Cardiac muscle cell (in vitro differentiated cells and primary cell): ENCODE measurements around the gene GNA15. TPM values are rescaled to one million over a fixed set of nuclear protein-coding genes. Genes with fewer than 3 reads are reported as not detected.

ENCODE experiments used
- DNase-seq, 2 donors: peaks; one replicate each; pipeline versions ENCODE4 v3.0.0 to v3.0.0-alpha.2; 2010 to 2017; ENCODE audit warnings: low read depth in 1 of 2, low spot score in 1 of 2
- H3K27ac ChIP-seq: fragments of 200-600 bp; sonication (generic); 2 replicates; pipeline ENCODE4 v1.5.1; 2016
- H3K27me3 ChIP-seq: fragments of 200-600 bp; sonication (generic); 2 replicates; pipeline ENCODE4 v1.6.0; 2016; ENCODE audit warnings: control low read depth
- H3K36me3 ChIP-seq: fragments of 200-600 bp; sonication (generic); 2 replicates; pipeline ENCODE4 v1.5.1; 2016; ENCODE audit warnings: control low read depth
- H3K4me1 ChIP-seq: fragments of 200-600 bp; sonication (generic); 2 replicates; pipeline ENCODE4 v1.8.1; 2017; ENCODE audit warnings: low read depth, mild to moderate bottlenecking, mixed run types
- H3K4me3 ChIP-seq: fragments of 200-600 bp; sonication (generic); 2 replicates; pipeline ENCODE4 v1.5.1; 2016; ENCODE audit warnings: mild to moderate bottlenecking
- H3K9me3 ChIP-seq: fragments of 200-600 bp; sonication (generic); 2 replicates; pipeline ENCODE4 v1.5.1; 2017; ENCODE audit warnings: low read depth, mild to moderate bottlenecking, control low read depth
- CTCF ChIP-seq: IDR thresholded peaks from 2 replicates; pipeline ENCODE4 v1.5.1; 2012; ENCODE audit warnings: low read depth, mild to moderate bottlenecking, low read length
- polyA plus RNA-seq: library from polyadenylated mRNA; unstranded; fragments of >200 nt; fragmentation: Nextera tagmentation; extraction: Ambion mirVana; gene quantifications from 2 replicates; pipeline ENCODE4 v1.2.1, GENCODE V29; 2016
- total RNA-seq: library from RNA; depleted of rRNA; stranded (reverse); fragments of >200 nt; gene quantifications from 2 replicates; pipeline ENCODE4 v1.2.3, GENCODE V29; 2016

Gene GNA15
- total and polyA plus RNA-seq, 2 experiments from 2014 or later: 0.12 TPM; not detected in 1

- Histone ChIP-seq H3K27me3 (no peaks in the 10 kb centered on the region), H3K4me3 (no peak overlapping the region), H3K4me1 (no peaks in the 10 kb centered on the region), H3K9me3 (no peaks in the 10 kb centered on the region), H3K27ac (no peak overlapping the region), H3K36me3 (peaks cover 6% of the 10 kb centered on the region)
- no peak for TF ChIP-seq CTCF
- no peak for DNase-seq
Measured at GRCh38 chr19:3118232-3119070, 17.4 kb upstream of the GNA15 start.

- no peaks in the 10 kb centered on the region for H3K9me3 ChIP-seq
- H3K27me3 ChIP-seq: no peaks in the 10 kb centered on the region
- H3K4me3 ChIP-seq: no peak overlapping the region
- H3K36me3 ChIP-seq: peaks cover 6% of the 10 kb centered on the region
- DNase-seq: no peak
- H3K27ac ChIP-seq: no peak overlapping the region
- no peaks in the 10 kb centered on the region for H3K4me1 ChIP-seq
- TF ChIP-seq CTCF: no peak
Measured at GRCh38 chr19:3119071-3119595, 16.7 kb upstream of the GNA15 start.

GRCh38 chr19:3119693-3120380 lies 16.0 kb upstream of the GNA15 start:
- peaks cover 6% of the 10 kb centered on the region for H3K36me3 ChIP-seq

GRCh38 chr19:3120611-3121276 lies 15.1 kb upstream of the GNA15 start:
- H3K36me3 ChIP-seq: peaks cover 6% of the 10 kb centered on the region
- no peaks in the 10 kb centered on the region for H3K4me1 ChIP-seq
- no peaks in the 10 kb centered on the region for H3K27me3 ChIP-seq
- H3K4me3 ChIP-seq: no peak overlapping the region
- no peaks in the 10 kb centered on the region for H3K9me3 ChIP-seq
- no peak for DNase-seq
- H3K27ac ChIP-seq: no peak overlapping the region
- no peak for TF ChIP-seq CTCF

More at GRCh38 chr19:3119693-3120380, 16.0 kb upstream of the GNA15 start:
- H3K9me3 ChIP-seq: no peaks in the 10 kb centered on the region
- no peak for DNase-seq
- no peak for TF ChIP-seq CTCF
- H3K4me1 ChIP-seq: no peaks in the 10 kb centered on the region
- H3K27ac ChIP-seq: no peak overlapping the region
- H3K27me3 ChIP-seq: no peaks in the 10 kb centered on the region
- no peak overlapping the region for H3K4me3 ChIP-seq

- peaks cover 6% of the 10 kb centered on the region for H3K36me3 ChIP-seq
- H3K4me1 ChIP-seq: no peaks in the 10 kb centered on the region
- no peak for DNase-seq
- H3K9me3 ChIP-seq: no peaks in the 10 kb centered on the region
- no peak overlapping the region for H3K27ac ChIP-seq
- no peak for TF ChIP-seq CTCF
- H3K27me3 ChIP-seq: no peaks in the 10 kb centered on the region
- no peak overlapping the region for H3K4me3 ChIP-seq
Measured at GRCh38 chr19:3121396-3121795, 14.4 kb upstream of the GNA15 start.
